NCI-H1436 (cell line): ENCODE measurements around the gene CSRP2.

Experiments used
- DNase-seq: peaks from one replicate; lab custom pipeline; 2025; lab: John Stamatoyannopoulos, UW

The CSRP2 gene

DNA sequence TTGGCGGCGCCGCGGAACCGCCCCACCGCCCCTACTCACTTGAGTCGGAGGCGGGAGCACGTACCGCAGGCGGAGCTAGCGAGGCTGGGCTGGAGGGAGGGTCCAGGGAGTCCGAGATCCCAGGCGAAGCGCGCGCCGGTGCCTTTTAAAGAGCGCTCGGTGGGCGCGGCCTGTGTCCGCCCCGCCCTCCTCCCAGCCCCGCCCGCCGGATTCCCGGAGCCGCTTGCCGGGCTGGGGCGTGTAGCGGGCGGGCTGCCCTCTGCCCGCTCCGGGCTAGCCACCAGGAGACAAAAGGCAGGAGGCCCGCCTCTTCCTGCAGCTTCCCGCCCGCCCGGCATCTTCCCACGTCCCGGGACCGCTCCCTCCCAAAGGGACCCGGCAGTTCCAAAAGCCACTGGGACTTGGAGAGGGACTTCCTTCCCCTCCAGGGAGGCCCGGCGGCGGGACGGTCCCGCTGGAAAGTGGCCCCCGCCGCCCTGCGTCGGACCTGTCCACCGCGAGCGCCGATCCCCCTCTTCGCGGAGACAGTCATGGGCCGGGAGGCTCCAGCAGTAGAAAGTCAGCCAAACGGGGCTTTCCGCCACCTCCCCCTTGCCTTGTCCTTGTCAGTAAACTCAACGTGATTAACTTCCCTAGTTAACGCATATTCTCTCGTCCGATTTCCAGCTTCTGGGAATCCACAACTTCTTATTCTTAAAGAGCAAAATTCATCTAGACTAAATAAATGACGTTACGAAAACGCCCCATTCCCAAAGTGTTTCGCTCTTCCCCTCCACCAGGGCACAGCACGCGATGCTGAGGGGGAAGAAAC lies at the start of gene CSRP2:
Gene CSRP2, minus strand, starts transcription at position 121 of the 811 bp plus-strand sequence. CDS start 12,759 bp downstream, outside the sequence.
- peak; percentile 93 for DNase-seq

DNA sequence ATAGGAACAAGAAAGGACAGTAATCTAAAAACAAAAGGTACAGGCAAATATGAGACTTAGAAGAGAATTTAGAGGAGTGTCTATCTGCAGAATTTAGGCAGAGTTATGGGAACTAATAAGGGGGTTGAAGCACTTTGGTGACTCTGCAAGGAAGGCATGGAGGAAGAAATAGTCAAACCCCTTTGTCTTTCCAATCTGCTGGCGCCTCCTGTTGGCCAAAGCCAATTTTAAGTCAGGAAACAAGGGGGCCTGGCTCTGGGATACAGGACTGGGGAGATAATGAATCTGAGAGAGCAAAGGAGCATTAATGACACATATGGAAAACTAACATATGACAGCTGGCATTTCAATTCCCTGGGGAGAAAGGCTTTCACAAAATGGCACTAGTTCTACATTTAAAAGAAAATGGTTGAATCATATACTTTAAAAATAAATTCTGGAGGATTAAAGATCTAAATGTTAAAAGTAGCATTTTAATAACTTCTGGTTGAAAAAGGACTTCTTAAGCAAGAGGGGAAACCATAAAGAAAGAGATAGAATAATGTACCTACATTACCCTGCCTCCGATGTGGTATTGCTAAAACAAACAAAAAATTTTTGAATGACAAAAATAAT lies 48.5 kb upstream of the CSRP2 start:
- DNase-seq: no peak

DNA sequence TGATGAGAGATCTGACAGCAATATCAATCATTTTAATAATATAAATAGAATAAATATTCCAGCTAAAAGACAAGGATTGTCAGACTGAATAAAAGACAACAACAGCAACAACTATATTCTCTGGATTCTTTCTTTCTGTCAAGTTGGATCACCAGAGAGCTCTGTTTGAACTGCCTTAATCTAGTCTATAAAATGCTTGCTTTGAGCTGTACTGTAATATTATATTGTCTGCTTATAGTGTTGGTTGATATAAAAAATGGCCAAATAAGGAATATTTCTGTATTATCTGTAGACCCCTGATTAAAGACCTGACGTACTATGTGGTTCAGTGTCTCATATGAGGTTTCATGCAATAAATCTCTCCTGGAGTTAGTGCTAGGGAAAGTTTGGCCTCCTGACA lies 46.3 kb upstream of the CSRP2 start:
- DNase-seq: no peak

DNA sequence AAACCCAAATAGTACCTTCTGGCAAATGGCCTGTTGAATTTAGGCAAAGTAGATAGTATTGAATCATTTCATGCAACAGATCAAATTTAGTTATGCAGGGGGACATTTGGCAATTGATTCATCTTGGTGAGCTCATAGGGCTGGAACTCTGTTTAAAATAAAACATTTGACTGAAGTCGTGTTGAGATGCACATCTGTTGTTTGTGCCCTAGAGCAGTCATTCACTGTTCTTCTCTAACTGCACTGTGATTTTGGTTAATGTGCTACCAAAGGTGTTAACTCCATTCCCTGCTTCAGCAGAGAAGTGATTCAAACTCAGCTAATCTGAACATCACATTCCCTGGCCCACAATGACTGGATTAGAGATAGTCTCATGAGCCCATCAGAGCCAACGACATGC lies 44.0 kb upstream of the CSRP2 start:
- DNase-seq: no peak

DNA sequence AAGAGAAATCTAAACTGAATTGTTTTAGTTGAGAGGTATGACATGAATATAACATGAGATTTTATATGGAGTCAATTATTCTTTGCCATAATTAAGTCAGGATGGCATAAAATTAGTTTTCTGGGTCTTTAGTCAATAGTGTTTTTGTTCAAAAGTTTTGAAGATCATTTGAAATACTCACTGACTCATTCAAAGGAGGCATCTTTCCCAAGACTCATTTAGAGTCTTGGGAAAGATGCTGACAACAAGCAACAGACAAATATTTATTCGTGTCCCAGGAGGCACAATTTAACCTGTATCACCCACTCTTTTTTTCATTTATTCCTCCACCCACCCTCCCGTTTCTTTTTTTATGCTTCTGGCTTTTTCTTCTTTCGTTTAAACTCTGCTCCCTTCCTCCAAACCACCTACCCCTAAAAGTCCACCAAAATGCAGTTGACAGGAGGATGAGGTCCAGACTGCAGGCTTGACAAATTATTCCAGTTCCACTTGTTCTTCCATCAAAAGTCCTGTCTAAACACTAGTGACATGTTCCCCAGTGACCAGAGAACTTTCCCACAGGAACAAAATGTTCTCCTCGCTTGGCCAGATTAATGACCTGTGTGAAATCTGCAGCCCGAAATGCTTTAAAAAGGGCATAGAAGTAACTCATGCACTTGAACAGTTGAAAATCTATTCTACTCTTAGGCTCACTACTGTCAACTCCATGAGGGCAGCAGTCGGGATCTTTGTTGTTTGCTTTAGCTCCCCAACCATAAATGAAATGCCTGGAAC lies 43.3 kb upstream of the CSRP2 start:
- DNase-seq: no peak

DNA sequence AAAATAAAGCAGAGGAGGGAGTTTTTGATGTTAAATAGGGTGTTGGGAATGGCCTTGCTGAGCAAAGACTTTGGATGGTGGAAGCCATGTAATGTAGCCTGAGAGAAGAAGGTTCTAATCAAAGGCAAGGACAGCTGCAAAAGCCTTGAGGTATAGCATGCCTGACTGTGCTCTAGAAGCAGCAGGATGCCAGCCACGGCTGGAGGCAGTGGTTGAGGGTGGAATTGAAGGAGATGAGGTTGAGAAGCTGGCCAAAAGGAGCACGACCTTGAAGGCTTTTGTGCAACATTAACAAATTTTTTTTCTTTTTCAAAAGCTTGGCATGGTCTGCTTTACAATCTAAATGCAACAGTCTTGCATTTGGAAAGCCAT lies 42.3 kb upstream of the CSRP2 start:
- DNase-seq: no peak

DNA sequence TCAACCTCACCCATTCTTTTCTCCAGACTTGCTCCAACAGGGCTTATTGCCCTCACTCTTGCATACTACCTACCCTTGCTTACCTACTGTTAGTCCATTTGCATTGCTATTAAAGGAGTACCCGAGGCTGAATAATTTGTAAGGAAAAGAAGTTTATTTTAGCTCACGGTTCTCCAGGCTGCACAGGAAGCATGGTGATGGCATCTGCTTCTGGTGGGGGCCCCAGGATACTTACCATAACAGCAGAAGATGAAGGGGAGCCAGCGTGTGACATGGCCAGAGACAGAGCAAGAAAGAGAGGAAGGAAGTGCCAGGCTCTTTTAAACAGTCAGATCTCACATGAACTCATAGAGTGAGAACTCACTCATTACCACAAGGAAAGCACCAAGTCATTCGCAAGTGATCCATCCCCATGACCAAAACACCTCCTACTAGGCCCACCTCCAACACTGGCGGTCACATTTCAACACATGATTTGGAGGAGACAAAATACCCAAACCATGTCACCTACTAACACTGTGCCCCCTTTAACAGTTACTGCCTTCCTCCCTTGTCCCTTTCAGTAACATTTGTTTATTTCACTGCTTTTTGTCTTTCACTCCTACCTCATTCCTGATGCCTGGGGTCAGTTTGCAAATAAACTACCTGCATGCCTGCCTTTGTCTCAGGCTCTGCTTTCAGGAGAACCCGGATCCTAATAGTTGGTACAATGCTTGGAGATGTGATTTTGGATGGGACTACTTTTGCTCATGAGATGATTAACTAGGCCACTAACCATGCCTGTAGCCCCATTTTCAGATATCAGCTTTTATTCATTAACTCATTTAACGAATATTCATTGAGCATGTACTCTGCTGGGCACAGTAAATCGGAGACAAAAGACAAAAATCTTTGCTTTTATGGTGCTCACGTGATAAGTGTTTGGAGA lies 41.6 kb upstream of the CSRP2 start:
- no peak for DNase-seq

DNA sequence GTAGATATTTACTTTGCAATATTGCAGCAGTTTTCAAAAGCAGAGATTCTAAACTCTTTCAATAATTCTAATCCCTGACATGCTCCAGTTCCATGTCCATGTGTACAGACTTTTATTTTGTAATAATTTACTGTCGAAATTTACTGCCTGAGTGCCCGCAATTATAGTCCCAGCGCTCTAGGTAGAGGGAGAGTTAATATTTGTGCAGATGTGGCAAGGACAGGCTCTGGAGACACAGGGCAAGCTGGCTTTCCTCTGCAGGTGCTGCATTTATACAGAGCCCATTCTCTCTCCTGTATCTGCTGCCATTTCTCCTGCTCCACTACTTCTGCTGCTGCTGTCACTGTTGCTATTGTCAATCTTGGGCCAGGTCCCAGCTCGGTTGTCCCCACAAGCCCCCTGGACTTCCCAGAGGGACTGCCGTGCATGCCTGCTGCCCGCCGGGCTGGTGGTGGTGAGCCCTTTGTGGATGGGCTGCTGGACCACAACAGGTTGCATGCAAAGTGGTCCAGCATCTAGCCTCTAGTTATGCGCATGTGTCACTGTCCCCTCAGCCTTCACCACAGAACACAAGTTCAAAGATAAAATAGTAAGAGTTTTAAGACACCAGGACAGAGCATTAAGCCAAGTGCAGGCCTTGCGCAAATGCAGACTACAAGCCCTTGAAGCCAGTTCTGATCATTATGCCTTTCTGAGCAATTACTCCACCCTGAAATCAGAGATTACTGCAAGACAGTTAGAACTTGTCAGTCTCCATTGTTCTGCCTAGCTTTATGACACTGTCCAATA lies 40.8 kb upstream of the CSRP2 start:
- no peak for DNase-seq

DNA sequence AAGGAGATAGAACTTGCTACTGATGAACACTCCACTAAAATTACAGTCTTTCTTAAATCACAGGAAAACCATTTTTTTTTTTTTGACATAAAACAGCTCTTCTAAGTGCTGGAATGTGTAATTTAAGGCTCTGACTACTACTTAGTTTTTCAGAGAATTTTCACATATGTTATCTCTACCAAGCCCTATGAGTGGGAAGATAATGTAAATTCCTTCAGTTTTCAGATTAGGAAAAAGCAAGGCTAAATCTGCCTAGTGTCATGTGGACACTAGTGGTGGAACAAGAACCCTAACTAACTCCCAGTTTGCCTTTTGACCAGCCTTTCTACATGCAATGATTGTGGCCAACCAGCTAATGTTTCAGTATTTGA lies 37.3 kb upstream of the CSRP2 start:
- no peak for DNase-seq

DNA sequence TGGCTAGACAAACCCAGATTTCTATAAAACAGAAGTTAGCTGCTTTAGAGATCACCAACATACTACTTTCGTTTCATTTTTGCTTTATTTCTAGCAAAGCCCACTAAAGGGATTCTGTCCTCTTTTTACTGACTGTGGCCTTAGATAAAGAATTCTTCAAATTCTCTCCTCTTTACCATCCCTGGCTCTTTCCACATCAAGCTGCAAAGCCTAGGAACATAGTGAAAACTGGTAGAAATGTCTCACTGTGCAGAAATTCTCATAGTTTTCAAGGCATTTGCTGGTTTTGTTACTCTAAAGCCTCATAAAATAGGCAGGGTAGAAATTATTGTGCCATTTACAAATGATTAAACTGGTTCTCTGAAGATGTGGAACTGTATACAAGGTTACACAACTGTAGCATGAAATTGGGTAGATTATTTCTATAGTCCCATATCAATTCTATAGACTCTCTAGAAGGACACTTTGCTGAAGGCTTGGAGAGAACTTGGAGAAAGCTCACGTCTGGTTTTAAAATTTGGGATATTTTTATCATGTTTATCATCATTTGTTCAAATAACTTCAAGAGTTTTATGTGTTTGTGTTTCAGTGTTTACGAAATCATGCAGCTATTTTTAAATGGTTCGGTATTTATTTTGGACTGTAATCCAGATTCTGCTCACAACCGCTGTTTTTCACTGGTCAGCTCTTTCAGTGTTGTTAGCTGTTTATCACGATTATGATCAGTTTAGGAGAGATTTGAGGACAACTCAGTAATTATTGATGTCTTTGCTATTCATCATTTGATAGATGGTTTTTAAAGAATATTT lies 36.7 kb upstream of the CSRP2 start:
- no peak for DNase-seq

DNA sequence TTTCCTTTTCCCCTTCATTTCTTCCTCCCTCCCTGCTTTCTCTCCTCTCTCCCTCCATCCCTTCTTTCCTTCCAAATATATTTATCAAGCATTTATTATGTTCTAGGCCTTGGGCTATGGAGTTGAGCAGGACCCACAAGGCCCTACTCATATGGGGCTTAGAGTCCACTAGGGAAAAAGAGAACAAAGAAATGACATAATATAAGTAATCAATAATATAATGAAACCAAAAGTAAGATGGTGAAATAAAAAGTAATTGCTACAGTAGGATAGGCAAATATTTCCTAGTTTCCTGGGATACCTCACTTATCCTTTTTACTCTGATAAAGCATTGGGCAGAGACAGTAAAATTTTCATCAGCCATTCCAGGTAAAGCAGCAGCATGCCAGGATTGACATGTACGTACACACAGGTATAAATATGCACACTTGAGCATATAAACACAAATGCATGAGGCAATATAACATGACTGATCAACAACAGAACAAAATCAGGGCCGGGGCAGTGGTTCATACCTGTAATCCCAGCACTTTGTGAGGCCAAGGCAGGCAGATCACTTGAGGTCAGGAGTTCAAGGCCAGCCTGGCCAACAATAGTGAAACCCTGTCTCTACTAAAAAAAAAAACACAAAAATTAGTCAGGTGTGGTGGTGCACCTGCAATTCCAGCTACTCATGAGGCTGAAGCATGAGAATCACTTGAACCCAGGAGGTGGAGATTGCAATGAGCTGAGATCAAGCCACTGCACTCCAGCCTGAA lies 35.5 kb upstream of the CSRP2 start:
- DNase-seq: no peak

DNA sequence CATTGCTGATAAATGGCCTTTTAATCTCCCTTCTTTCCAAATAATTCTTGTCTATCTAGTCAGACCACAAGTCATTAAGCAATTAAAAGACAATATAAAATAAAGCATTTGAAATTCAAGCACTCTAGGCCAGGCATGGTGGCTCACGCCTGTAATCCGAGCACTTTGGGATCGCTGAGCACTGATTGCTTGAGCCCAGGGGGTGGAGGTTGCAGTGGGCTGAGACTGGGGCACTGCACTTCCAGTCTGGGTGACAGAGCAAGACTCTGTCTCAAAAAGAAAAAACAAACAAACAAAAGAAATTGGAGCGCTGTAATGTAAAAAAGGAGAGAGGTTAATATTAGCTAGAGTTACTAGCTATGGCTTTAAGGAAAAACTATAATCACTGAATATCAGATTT lies 30.5 kb upstream of the CSRP2 start:
- no peak for DNase-seq

DNA sequence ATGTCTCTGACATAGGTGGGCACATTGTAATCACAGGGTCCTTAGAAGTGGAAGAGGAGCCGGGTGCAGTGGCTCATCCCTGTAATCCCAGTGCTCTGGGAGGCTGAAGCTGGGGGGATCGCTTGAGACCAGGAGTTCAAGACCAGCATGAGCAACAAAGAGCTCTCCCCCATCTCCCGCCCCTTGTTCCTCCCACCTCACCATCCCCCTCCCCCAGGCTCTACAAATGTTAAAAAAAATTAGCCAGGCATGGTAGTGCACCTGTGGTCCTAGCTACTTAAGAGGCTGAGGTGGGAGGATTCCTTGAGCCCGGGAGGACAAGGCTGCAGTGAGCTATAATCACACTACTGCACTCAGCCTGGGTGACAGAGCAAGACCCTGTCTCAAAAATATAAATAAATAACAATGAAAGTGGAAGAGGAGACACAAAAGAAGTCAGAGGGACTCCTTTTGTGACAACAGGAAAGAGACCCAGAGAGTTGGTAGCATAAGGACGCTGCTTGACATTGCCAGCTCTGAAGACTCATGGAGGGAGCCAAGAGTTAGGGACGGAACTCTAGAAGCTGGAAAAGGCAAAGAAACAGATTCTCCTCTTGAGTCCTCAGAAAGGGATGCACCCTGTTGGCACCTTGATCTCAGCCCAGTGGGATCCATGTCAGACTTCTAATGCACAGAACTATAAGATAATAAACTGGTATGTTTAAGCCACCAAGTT lies 29.6 kb upstream of the CSRP2 start:
- DNase-seq: no peak

DNA sequence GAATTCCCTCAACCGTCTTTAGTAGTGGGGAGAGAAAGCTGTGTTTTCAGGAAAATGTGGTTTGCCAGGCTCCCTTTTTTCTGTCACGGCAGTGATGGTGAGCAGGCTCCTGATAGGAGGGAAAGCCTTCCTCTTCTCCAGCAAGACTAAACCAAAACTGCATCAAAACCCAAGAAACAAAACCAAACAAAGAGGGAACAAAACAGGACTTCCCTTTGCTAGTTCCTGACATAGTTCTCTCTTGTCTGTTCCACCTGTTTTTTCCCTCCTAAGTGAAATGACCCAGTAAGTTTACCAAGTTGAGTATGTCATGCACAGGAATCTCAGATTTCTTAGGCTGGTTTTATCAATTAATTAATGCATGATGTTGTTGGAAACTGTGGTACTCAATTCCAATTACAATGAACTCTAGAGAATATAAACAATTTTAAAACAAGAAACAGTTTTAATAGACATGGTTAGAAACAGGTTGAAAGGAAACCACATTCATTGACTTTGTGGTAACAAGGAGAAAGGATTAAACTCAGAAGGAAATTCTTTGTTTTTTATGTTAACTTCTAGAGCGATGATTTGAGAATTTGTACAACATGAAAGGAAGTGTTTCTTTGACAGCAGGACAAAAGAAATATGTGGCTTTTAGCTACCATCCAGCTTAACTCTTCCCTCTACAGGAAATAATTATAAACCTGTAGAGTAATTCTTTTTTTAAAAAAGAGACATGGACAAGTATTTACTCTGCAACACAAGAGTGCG lies 23.0 kb upstream of the CSRP2 start:
- no peak for DNase-seq

DNA sequence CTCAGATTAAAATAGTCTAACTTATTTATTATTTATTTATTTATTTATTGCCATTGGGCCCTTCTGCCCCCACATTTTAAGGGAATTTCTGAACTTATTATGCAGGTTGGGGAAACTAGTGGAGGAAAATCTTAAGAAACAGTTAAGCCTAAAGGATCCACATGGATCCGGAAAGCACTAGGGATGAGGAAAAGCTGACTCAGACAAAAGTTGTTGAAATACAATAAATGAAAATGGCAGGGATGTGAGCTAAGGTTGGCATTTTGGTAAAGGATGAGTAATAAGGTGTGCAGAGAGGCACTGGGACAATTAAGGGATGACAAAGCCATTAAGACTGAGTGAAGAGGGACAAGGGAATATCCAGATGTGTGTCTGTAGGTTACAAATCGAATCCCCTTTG lies 20.7 kb upstream of the CSRP2 start:
- DNase-seq: no peak

DNA sequence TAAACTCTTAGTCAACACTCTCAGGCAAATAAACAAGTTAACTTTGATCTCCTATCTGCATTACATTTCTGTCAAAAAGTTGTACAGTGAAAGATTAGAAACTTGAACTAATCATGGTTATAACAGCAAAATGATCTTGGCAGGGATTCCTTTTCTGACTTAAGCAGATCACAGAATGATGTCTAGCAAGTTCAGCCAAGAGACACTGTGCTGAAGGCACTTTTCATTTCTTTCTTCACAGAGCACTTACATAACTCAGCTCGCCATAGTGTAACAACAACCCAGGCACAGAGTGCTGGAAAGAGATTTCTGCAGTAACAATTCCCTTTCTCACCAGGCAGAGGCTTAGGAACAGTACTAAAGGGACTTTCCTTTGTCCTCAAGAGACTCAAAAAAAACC lies 19.6 kb upstream of the CSRP2 start:
- no peak for DNase-seq

DNA sequence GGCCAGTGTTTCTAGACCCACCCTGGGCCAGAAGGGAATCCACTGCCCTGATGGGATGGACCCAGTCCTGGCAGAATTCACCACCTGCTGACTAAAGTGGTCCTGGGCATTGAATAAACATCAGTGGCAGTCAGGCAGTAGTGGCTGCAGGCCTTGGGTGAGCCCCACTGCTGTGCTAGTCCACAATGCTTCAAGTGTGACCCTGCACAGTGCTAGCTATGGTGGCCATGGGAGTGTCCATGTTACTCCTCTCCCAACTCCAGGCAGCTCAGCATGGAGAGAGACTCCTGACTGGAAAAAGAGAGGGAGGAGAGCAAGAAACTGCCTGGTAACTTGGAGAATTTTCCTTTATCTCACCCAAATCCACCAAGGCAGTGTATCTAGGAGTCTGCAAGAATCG lies 17.5 kb upstream of the CSRP2 start:
- DNase-seq: no peak

DNA sequence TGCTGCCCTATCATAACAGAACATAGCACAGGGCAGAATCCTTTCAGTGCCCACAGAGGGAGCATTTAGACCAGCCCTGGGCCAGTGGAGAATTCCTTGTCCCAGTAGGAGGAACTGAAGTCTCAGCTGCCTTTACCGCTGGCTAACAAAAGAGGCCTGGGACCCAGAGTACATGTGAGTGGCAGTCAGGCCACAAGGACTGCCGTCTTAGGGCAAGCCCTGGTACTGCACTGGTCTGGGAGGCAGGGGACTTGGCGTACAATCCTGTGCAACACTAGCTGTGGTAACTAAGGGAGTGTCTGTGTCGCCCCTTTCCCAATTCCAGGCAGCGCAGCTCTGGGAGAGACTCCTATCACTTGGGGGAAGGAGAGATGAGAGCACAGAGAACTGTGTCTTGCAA lies 17.0 kb upstream of the CSRP2 start:
- DNase-seq: no peak
